ENCODE results near the gene EPAS1.

EPAS1 gene

DNA sequence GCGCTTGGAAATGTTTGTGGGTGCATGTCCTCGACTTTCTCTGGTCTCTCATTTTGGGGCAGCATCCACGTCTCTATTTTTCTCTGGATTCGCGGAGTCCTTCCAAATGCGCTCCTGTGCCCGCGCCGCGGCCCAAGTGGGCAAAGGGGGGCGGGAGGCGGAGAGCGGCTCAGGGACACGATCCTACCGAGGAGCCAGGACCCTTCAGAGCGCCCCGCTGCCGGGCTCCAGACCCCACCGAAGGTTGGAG is 990 bp downstream of the EPAS1 start:
- Histone ChIP-seq H3K9me3 (replicated peaks; ENCODE audit: insufficient read depth, low read length) (no peaks in the 10 kb centered on the region), H3K4me2 (ENCODE audit: low read depth, low read length) (peak overlapping the region; percentile 98), H4K20me1 (ENCODE audit: insufficient read depth, low read length) (no peaks in the 10 kb centered on the region), H2AFZ (ENCODE audit: low read length) (peak overlapping the region; percentile 71), H3K27ac (ENCODE audit: low read length) (no peak overlapping the region), H3F3A (ENCODE audit: insufficient read depth, low read length) (no peaks in the 10 kb centered on the region), H3K79me2 (ENCODE audit: low read length) (0 out of 2 replicates have a peak, but pooled peaks cover 2% of the 10 kb centered on the region), H3K36me3 (replicated peaks; ENCODE audit: insufficient read depth, low read length) (no peaks in the 10 kb centered on the region), H3K9ac (ENCODE audit: low read length) (peak overlapping the region; percentile 53; the same call in 1 of the 2 replicates), H3K27me3 (replicated peaks; ENCODE audit: insufficient read depth, low read length) (0 out of 2 replicates have a peak, but pooled peaks cover 6% of the 10 kb centered on the region), H3K4me3 (ENCODE audit: low read length) (peak overlapping the region; percentile 72), H3K9me2 (replicated peaks; ENCODE audit: insufficient read depth, low read length) (no peaks in the 10 kb centered on the region), H3K4me1 (ENCODE audit: low read length) (no peaks in the 10 kb centered on the region)
- no peak for DNase-seq
- TF ChIP-seq, protein P1, sequence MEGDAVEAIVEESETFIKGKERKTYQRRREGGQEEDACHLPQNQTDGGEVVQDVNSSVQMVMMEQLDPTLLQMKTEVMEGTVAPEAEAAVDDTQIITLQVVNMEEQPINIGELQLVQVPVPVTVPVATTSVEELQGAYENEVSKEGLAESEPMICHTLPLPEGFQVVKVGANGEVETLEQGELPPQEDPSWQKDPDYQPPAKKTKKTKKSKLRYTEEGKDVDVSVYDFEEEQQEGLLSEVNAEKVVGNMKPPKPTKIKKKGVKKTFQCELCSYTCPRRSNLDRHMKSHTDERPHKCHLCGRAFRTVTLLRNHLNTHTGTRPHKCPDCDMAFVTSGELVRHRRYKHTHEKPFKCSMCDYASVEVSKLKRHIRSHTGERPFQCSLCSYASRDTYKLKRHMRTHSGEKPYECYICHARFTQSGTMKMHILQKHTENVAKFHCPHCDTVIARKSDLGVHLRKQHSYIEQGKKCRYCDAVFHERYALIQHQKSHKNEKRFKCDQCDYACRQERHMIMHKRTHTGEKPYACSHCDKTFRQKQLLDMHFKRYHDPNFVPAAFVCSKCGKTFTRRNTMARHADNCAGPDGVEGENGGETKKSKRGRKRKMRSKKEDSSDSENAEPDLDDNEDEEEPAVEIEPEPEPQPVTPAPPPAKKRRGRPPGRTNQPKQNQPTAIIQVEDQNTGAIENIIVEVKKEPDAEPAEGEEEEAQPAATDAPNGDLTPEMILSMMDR (IDR thresholded peaks at IDR 0.05; ENCODE audit: low read length) = no peak
- TF ChIP-seq EZH2phosphoT487 (IDR thresholded peaks at IDR 0.05; ENCODE audit: low read length) (no peak), EZH2 (optimal IDR thresholded peaks at IDR 0.05; ENCODE audit: low read depth, low read length) (no peak)

DNA sequence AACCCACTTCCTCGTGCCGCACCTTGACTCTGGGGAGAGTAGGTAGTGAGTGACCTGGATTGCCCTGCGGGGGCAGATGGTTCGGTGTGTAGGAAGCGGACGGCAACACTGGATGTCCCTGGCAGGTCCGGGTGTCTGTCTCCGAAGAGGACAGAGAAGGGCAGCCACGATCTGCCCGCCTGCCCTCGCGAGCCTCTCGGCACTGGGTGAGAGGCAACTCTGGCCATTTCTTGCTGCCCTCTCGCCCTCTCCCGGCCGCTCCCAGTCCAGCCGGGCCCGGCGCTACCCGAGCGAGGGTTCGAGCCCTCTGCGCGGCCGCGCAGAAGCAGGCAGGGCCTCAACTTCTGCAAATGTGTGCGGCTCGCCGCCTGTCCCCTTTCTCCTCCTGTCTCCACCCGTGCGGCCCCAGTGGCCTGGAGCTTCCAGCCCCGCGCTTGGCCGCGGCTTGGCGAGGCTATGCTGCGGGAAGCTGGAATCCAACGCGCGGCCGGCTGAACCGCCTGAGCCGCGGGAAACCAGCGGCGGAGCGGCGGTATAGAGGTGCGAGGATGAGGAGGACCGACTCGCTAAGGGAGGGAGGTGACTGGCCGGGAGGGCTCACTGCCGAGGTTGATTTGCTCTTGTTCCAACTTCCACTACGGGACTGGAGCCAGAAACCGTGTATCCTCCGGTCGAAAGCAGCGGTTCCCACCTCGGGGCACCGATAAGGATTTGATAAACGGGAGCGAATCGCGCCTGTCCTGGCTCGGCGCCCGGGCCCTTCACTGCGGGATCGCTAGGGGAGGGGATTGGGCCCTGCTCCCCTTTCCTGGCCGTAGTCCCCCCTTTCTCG is 1.5 kb downstream of the EPAS1 start:
- Histone ChIP-seq H4K20me1 (ENCODE audit: insufficient read depth, low read length) (no peaks in the 10 kb centered on the region), H3K9ac (ENCODE audit: low read length) (peak overlapping the region; percentile 53; the same call in 1 of the 2 replicates), H3K4me1 (ENCODE audit: low read length) (no peaks in the 10 kb centered on the region), H3K36me3 (replicated peaks; ENCODE audit: insufficient read depth, low read length) (no peaks in the 10 kb centered on the region), H3K4me3 (ENCODE audit: low read length) (peak overlapping the region; percentile 72), H3K4me2 (ENCODE audit: low read depth, low read length) (peak overlapping the region; percentile 98), H3K9me2 (replicated peaks; ENCODE audit: insufficient read depth, low read length) (no peaks in the 10 kb centered on the region), H3K79me2 (ENCODE audit: low read length) (0 out of 2 replicates have a peak, but pooled peaks cover 2% of the 10 kb centered on the region), H2AFZ (ENCODE audit: low read length) (peak overlapping the region; percentile 71), H3K27ac (ENCODE audit: low read length) (no peak overlapping the region), H3K27me3 (replicated peaks; ENCODE audit: insufficient read depth, low read length) (0 out of 2 replicates have a peak, but pooled peaks cover 6% of the 10 kb centered on the region), H3F3A (ENCODE audit: insufficient read depth, low read length) (no peaks in the 10 kb centered on the region), H3K9me3 (replicated peaks; ENCODE audit: insufficient read depth, low read length) (no peaks in the 10 kb centered on the region)
- peak; percentile 12 for DNase-seq
- TF ChIP-seq, protein P1 (IDR thresholded peaks at IDR 0.05; ENCODE audit: low read length) = peak; percentile 19; the same call in 1 of the 2 replicates
- no peak for TF ChIP-seq EZH2 (optimal IDR thresholded peaks at IDR 0.05; ENCODE audit: low read depth, low read length)

DNA sequence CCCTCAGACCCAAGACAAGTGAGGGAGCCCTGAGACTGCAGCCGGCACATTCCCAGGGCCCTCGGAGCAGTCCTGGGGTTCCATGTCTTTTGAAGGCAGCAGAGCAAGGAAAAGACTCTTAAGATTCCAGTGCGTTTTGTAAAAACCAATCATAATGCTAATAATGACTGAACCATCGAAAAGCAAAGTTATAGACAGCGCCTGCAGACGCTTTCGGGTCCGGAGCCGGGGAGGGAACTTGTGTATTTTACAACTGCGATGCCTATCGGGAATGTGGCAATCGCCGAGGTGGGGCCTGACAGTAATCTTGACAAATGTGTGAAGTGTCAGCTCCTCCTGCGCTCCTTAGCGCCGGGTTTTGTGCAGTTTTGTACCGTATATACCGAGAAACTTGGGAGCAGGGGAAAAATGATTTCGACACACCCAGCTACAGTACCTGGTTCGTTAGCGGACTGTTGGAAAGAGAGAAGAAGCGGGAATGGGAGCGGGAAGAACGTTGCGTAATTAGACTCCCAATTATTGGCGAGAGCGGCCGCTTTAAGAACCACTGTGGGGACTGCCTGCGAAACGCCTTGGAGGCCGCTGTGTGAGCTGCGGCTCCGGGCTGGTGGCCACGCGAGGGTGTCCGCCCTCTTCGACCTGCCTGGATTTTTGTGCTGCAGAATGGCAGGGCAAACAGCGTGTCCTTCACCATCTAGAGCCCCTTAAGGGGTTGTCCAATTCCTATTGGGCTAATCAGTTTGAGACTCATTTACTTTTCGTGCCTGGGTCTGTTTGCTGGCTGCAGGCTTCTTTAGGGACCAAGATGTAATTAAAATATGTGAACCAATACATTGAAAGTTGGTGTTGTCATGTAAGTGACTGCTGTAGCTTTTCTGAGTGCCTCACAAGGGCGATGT is 2.4 kb downstream of the EPAS1 start:
- H3K4me1 ChIP-seq (ENCODE audit: low read length) = no peaks in the 10 kb centered on the region
- H3K36me3 ChIP-seq (replicated peaks; ENCODE audit: insufficient read depth, low read length) = no peaks in the 10 kb centered on the region
- H3K27ac ChIP-seq (ENCODE audit: low read length) = no peak overlapping the region
- no peaks in the 10 kb centered on the region for H4K20me1 ChIP-seq (ENCODE audit: insufficient read depth, low read length)
- H3K4me2 ChIP-seq (ENCODE audit: low read depth, low read length) = peak overlapping the region; percentile 98; the same call in 1 of the 2 replicates
- no peak overlapping the region for H3K4me3 ChIP-seq (ENCODE audit: low read length)
- 0 out of 2 replicates have a peak, but pooled peaks cover 6% of the 10 kb centered on the region for H3K27me3 ChIP-seq (replicated peaks; ENCODE audit: insufficient read depth, low read length)
- no peak overlapping the region for H2AFZ ChIP-seq (ENCODE audit: low read length)
- 0 out of 2 replicates have a peak, but pooled peaks cover 2% of the 10 kb centered on the region for H3K79me2 ChIP-seq (ENCODE audit: low read length)
- no peak overlapping the region for H3K9ac ChIP-seq (ENCODE audit: low read length)
- no peaks in the 10 kb centered on the region for H3F3A ChIP-seq (ENCODE audit: insufficient read depth, low read length)
- no peak for DNase-seq
- TF ChIP-seq EZH2phosphoT487 (IDR thresholded peaks at IDR 0.05; ENCODE audit: low read length) (no peak), EZH2 (optimal IDR thresholded peaks at IDR 0.05; ENCODE audit: low read depth, low read length) (no peak)
- TF ChIP-seq, protein P1 (IDR thresholded peaks at IDR 0.05; ENCODE audit: low read length) = no peak
- H3K9me3 ChIP-seq (replicated peaks; ENCODE audit: insufficient read depth, low read length) = no peaks in the 10 kb centered on the region
- no peaks in the 10 kb centered on the region for H3K9me2 ChIP-seq (replicated peaks; ENCODE audit: insufficient read depth, low read length)

All from MM.1S (cell line).